ENCODE measurements around the gene GRB10.

GRB10 gene

DNA sequence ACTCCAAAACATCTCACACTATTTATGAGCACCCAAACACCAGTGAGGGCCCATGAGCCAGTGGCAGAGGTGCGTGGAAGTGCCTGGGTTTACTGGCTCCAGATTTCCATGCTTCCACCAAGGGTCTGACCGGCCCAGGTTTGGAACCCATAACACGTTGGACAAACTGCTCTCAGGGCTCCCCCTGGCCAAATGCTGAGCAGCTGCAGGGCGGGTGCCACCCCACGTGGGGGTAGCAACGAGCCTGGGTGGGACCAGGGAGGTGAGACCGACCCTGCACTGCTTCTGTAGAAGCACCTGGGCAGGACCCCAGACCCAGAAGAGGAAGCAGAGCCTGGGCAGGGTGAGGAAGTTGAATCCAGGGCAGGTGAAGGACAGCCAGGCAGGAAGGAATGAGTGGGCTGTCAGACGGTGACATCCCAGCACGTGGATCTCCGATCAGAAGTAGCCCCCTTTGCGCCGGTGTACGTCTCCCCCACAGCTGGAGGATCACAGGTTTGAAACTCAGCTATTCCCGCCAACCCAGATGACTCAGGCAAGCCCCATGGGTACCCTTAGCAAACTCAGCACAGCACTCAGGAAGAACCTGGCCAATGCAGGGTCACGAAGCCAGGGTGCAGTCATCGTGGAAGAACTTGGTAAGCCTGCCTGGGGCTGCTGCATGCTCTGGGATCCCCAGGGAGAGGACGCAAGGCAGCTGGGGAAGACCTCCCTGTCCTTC, 117.1 kb downstream of the GRB10 start:
- DNase-seq = no peak

DNA sequence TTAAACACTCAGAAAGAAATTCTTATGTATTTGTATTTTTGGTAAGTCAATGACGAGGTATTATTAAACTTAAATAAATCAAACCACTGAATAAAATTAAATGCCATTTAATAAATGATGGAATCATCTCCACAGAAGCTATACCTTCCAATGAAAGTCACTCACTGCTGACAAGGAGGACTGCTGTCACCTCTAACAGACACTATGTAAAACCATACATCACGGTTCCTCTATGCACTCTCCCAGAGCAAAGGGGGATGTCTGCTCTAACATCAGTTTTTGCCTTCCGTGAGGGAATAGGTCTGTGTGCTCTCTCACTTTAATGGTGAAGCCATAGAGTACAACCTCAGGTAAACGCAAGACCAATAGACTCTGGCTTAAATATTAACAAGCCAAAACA, 117.8 kb downstream of the GRB10 start:
- no peak for DNase-seq

DNA sequence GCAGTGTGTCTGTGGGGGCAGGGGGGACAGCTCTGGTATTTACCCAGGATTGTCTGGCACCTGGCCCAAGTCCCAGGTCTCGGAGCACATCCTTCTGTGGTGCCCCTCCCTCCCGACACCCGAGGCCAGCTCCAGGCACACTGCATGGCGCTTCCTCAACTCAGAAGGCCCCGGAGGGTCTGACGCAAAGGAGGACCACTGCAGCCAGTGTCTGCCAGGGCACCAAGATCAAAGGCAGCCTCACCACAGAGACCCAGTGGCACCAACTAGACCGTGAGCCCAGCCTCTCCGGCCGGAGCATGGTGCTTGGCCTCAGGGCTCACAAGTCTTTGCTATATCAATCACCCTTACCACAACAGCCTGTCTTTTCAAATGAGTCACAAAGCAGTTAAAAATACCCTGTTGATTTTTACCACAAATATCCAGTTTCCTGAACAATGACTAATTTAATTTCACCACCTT, 118.2 kb downstream of the GRB10 start:
- DNase-seq = no peak

DNA sequence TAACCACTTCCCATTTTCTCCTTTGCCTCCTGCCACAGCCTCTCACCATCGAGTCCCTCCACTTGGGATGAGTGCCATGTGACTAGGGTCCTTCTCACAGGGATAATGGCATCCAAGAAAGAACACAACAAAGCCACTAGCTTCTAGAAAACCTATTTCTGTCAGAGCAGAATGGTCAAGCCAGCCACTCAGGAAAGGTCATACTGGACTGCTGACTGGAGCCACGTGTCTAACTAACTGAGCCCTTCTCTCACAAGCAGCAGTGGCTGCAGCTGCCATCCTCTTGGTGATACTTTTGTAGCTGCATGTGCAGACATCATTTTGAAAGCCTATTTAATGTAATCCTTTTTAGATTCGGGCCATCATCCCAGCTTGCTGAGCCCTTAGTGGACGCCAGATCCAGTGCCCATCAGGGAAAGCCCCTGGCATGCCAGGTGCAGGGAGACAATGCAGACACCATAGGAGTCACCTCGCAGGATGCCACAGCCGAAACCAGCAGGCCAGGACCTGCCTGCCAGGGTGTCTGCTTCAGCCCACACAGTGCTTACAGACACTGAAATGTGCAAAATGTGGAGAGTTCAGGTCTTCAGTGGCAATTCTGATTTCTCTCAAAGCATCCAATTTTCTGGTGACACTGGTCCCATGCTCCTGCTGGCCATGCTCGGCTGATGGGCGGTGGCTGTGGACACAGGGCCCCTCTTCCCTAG, 119.1 kb downstream of the GRB10 start:
- no peak for DNase-seq

DNA sequence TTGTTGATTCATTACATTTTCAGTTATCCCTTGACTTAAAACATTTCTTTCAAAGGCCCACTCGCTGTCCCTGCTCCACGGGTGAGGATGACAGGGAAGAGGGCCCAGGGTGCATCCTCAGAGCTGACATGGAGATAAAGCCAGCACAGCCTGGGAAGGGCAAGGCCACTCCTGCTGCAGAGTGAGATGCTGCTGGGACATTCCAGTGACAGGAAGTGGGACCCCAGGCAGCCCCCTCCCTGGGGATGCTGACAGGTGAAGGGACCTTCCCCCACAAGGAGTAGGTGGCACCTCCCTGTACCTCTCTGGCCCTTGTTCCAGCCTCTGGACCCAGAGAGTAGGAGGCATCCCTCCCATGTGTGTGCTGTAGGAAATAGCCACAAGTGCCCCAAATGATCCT, 119.7 kb downstream of the GRB10 start:
- DNase-seq = no peak

DNA sequence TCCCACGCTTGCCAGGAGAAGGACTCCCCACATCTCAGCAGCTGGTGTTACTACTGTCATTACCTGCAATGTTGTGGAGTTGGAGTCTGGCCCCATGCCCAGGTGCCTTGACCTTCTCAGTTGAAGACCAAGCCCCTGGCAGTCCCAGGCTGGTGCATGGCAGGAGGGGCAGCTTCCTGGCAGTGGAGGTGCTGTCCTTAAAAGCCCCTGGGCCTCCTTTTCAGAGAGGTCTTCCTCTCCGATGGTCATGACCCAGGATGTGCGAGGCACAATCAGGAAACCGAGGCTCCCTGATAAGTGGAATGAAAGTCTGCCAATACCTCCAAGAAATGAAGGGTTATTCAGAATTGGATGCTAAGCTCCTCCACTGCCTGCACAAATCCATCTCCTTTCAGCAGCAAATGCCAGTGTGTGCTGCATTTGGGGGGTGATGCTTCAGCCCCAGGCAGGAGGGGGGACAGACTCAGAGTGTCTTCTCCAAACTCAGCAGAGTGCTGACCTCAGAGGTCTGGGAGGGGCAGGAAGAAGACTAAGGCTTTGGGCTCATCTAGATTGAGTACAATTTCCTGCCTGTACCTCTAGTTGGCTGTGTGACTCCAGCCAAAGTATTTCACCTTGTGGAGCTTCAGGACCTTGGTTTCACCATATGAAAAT, 120.5 kb downstream of the GRB10 start:
- DNase-seq = no peak

DNA sequence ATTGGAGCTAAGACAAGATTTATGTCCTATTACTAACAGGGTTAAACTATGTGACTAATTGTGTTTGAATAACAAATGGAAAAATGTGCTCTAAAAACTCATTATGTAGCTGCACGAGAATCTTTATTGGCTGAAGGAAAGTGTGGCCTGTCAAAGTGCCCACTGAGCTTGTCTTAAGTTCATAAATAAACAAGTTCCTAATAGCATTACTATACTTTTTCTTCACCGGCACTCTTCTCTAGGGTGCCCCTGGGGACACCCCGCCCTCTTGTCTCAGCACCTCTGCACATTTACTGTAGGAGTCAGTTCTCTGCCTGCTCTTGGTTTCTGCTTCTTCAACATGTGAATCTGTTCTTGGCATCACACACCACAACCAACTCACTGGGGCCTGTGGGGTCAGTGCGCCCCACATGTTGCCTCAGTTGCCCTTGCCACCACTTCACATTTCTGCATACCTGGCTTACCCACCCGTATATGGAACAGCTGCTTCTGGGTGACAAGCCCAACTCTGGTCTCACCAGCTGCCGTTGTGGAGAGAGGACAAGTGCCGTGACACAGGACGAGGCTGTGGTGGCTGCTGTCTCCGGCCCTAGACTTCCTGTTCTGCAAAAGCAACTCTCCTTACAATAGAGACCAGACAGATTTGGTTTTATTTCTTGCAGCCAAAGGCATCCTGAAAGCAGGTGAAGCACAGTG, 121.2 kb downstream of the GRB10 start:
- DNase-seq = peak; percentile 30

DNA sequence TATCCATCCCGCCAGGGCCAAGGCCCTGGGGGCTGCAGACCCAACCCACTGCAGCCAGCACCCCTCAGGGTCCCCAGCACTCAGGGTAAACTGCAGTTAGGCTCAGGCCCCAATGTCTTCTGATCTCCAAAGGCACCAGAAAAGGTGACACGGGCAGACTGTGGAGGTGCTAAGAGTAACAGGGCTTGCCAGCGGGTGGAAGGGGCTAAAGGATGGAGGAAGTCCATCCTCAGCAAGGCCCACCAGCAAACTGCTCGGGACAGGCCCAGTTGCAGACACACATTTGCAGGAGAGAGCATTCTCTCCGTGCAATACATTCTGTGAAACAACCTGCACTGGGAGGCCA, 121.9 kb downstream of the GRB10 start:
- no peak for DNase-seq

DNA sequence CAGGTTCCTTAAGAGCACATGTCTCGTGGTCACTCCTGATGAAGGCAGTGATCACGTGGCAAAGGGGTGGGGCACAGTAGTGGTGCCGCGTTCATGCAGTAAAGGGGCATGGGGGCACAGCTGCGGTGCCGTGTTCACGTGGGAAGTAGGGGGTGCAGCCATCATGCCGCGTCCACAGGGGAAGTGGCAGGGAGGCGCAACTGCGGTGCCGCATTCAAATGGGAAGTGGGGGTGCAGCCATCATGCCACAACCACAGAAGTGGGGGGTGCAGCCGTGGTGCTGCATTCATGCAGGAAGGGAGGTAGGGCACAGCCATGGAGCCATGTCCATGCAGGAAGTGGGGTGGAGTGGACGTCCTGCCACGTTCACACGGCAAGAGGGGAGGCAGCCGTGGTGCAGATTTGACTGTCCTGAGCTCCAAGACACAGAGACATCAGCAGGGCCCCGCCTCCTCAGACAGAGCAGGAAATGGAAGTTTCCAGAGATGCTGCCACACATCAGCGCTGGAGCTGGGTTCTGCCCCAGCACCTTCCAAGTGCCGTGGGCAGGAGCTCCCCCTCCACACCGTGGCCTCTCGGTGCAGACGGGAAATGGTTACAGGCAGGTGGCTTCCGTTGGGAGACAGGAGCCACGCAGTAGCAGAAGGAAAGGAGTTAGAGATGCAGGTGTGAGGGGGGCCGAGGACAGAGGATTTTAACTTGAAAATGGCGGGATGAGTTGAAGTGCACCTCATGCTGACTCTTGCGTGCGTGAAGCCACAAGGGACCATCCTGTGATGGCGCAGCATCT, 122.5 kb downstream of the GRB10 start:
- DNase-seq = peak; percentile 61

DNA sequence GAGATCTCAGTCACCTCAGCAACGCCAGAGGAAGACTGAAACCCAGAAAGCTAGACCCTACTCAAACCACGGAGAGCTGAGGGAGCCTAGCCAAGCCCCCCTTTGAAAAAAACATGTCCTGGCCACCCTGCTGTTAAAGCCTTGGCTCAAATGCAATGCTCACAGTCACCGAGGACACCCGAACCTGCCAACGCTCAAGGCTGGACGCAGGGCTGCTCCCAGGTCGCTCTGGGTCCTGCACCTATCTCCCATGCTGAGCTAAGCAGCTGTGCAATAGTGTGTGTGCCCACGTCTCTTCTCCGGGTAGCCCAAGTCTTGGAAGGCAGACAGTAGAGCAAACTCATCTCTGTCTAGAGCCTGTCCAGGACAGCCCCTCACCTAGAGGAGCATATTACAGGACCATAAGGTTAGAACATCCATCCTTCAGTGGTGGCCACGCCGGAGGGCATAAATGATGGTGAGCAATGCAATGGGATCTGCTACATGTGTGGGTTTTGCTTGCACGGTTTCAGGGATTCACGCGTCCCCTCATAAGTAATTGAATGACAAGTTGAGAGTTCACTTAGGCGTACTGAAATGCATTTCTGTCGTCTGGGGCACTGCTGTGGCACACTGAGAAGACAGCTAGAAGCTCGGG, 123.2 kb downstream of the GRB10 start:
- DNase-seq = no peak

DNA sequence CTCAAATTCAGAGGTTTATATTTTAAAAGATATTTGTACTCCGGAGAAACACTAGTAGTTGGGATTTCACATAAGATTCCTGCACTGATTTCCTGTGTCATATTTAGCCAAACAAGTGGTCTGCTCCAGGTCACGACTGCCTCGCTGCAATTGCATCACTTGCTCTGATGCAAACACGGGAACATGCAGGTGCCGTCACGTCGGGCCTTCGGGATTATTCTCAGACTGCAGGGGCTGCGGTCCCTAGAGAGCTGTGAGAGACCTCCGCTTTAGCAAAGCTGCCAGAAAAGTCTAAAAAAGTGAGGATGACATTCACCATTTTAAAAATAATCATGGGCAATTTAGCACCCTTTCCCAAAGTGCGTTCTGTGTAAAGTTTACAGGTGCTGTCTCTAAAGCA, 124.0 kb downstream of the GRB10 start:
- no peak for DNase-seq

DNA sequence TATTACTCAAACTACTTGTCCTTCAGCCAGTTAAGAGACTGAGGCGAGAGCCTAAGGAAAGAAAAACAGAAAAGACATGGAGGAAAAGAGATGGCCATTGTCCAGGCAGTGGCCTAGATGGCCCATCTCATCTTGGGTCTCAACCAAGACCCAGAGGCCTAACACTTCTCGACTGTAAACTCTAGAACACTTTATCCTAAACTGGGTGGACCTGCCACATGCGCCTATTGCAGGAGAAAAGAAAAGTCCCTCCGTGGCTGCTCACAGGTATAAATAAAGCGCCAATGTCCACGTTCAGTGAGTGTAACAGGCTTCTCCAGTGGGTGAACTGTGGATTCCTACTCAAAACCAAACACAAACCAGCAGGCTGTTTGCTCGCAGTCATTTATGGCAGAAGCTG, 124.8 kb downstream of the GRB10 start:
- DNase-seq = no peak

DNA sequence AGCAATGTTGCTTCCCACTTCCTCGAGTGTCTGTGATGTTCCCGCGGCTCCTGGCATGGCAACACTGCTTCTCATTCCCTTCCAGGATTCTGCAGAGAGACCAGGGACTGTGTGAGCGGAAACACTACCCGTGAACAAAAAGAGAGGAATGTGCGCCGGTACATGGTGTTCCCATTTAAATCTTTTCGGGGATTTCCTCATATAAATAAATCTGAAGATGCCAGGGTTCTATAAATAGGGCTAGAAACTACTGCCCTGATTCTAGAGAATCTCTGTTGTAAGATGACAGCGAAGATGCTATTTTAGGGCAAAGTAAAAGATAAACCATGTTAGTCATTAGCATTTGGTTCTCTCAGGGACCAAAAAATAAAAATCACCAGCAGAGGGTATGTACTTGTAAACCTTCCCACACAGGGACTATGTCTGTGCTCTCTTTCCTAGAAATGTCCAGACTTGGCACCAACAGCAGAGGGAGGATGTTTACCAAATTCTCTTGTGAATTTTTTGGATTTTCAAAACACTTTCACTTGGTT, 125.3 kb downstream of the GRB10 start:
- DNase-seq = no peak

DNA sequence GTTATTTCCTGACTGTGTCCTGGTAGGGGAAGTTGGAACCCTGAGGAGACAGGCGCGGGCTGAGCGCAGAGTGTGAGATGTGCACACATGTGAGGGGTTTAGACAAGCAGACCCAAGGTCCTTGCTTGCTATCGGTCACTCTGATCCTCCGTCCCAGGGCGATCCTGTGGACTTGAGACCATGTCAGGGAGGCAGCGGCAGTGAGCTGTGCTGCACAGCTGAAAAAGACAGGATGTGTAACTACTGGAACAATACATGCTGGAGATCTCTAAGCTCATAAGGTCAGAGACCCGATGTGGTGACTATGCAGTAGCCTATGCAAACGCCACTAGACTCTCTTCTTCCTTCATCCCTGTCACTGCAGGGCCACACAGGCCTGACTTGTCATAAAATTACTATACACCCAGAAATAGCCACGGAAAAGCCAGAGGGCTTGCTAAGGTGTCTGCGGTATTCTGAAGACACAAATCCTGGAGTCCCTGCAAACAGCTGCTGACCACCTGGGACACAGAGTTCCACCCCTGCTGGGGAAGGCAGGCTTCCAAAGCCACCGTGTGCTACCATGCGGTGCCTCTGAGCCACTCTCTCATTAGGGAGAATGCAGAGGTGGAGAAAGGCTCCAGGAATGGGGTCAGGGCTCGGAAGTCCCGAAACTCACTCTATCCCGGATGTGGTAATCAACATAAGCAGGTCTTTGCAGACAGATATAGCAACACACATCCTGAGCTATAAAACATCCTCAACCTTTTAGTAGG, 126.4 kb downstream of the GRB10 start:
- DNase-seq = no peak

DNA sequence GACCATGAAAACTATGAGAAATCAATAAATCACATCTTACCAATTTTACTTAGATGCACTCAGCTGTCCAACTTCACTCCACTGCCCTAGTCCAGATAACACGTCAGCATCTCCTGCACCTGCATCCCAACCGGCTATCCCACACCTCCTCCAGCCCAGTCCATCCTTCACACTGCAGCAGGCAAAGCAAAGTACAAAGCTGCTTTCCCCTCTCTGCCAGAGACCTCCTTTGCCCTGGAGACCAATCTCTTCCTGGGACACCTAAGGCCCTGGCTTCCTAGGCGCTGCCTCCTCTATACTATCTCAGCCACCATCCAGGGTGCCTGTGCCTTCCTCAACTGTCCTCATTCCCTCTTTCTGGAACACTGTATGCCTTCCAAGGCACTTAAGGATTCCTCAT, 127.2 kb downstream of the GRB10 start:
- DNase-seq = no peak

DNA sequence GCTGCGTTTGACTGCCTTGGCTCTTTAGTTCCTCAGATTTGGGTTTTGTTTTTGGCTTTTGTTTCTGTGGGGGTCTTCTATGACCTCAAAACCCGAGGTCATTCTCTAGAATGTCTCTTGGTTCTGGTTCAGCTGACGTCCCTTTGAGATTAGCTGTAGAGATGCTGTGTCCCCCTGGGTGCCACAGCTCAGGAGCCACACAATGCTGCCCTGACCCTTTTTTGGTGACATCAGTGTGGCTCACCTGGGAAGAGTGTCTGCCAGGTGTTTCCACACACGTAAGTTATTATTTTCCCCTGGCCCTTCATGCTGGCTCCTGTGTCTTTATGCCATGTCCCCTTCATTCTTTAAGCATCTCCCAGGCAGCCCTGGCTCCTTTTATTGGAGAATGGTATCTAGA, 127.7 kb downstream of the GRB10 start:
- no peak for DNase-seq

DNA sequence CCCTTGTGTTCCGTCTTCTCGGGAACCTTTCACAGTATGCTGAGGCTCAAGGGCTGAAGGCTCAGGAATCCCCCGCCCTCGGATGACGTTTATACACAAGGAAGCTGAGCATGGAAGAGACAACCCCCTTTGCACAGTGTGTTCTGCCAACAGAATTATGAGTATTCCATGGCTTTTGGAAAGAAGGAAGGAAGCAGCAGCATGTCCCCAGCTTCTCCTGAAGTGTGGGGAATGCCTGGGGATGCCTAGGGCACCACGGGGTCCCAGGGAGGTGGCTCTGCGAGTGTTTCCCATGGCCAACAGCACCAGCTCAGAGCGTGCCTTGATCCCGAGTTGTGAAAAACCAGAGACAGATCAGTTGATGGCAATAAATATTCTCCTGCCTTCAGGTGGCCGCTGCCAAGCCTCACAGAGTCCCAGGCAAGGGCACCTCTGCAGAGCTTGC, 128.7 kb downstream of the GRB10 start:
- no peak for DNase-seq

DNA sequence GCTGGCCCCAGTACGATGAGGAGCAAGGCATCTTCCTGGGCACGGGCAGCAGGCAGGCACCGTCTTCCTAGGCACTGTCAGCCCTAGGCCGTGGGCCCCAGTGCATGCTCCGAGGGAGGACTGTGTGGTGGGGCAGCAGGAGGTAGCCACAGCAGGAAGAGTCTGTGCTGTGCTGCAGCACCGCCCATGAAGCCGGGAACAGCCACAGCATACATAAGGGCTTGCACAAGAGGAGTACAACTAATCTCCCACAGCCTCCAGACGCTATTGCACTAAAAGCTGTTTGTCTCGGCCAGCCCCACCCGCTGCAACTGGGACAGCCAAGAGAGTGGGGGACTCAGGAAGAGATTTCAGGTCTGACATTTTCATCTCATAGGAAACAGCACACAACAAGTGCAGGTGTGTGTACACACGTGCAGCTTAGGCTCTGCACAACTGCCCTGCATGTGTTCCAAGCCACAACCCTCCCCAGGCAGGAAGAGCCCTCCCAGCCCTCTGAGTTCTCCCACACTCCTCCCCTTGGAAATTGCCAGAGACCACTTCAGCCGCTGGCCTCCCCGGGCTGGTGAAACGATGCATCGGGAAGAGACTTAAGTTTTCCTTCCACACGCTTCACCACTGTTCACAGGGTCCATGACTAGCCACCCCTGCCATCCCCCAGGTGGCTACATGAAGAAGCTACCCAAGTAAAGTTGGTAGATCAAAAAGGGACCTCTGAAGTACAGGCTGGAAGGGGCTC, 129.4 kb downstream of the GRB10 start:
- no peak for DNase-seq

DNA sequence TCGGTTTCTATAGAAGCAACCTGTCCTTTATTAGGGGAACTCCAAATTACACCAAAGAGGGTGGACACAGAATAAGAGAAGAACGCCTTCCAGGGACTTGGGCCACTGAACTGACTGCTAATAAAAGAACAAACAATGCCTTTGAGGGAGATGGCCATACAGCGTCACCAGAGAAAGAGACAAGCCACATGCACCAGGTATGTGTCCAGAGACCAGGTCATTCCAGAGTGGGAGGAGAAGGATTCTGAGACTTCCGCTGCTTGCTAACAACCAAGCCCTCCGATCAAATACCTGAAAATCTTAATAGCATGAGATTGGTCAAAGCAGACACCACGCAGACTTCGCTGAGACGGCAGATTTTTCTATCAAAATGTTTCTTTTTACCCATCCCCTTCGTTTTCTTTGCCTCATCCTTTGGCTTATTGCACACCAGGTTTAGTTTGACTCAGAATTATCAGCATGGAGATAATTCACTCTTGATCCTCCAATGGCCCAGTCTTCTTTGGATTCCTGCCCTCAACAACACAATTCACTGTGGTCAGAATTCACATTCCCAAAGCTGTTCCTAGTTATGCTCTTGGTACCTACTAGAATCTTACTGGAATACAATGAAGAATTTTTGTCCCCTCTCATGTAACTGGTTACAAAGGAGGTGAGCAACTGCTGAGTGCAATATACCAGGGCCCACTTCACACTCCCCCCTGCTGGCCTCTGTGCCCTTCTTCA, 130.1 kb downstream of the GRB10 start:
- DNase-seq = no peak

All from activated T-cell treated with anti-CD3 and anti-CD28 coated beads, Interleukin-2, amount 50 U/mL, for 1 hour (primary cell).